HEK293 (cell line): Measurements from ENCODE around the gene PRR11.

ENCODE experiments used
- ATF2 ChIP-seq: fragments of 450-650 bp; formaldehyde crosslinking; IDR thresholded peaks from 2 replicates; pipeline ENCODE4 v1.5.1; 2016; ENCODE audit warnings: missing biosample characterization, missing genetic modification characterization, low read depth
- CTCF ChIP-seq: fragments of 450-650 bp; formaldehyde crosslinking; IDR thresholded peaks from 2 replicates; pipeline ENCODE4 v1.5.1; 2016; ENCODE audit warnings: missing biosample characterization, missing genetic modification characterization
- KLF16 ChIP-seq: fragments of 450-650 bp; formaldehyde crosslinking; IDR thresholded peaks from 2 replicates; pipeline ENCODE4 v1.5.1; 2017; ENCODE audit warnings: missing biosample characterization, missing genetic modification characterization
- PBX3 ChIP-seq: sonication (generic); formaldehyde crosslinking; IDR thresholded peaks from 2 replicates; pipeline ENCODE4 v1.8.1; 2022; ENCODE audit warnings: mild to moderate bottlenecking, moderate library complexity, missing genetic modification reagents
- REST ChIP-seq: fragments of 450-650 bp; formaldehyde crosslinking; IDR thresholded peaks from 2 replicates; pipeline ENCODE4 v1.5.1; 2016; ENCODE audit warnings: missing biosample characterization, missing genetic modification characterization
- SALL2 ChIP-seq: fragments of 450-650 bp; formaldehyde crosslinking; IDR thresholded peaks from 2 replicates; pipeline ENCODE4 v1.5.0; 2017; ENCODE audit warnings: missing biosample characterization, mild to moderate bottlenecking, missing genetic modification characterization, borderline replicate concordance
- SETDB1 ChIP-seq: IDR thresholded peaks from one replicate; pipeline ENCODE4 v1.6.1; 2017; ENCODE audit warnings: mild to moderate bottlenecking, low read length, moderate library complexity, mixed read lengths; ENCODE audit not compliant: insufficient read length
- SP3 ChIP-seq: fragments of 450-650 bp; formaldehyde crosslinking; IDR thresholded peaks from 2 replicates; pipeline ENCODE4 v1.5.1; 2016; ENCODE audit warnings: missing biosample characterization, missing genetic modification characterization
- TCF7L2 ChIP-seq: IDR thresholded peaks from 2 replicates; pipeline ENCODE4 v1.6.1; 2011; ENCODE audit warnings: low read depth, mild to moderate bottlenecking, inconsistent platforms, low read length, moderate library complexity, borderline replicate concordance
- ZNF140 ChIP-seq: fragments of 450-650 bp; formaldehyde crosslinking; IDR thresholded peaks from 2 replicates; pipeline ENCODE4 v1.5.1; 2016; ENCODE audit warnings: missing biosample characterization, missing genetic modification characterization
- ZNF274 ChIP-seq, 2 experiments: fragments of 200-500 bp in 1 of 2; fragments of 450-650 bp in 1 of 2; sonication (Bioruptor generic) in 1 of 2; formaldehyde crosslinking in 1 of 2; IDR thresholded peaks; 2 replicates each; pipeline versions ENCODE4 v1.5.1 to v1.6.1; 2014 to 2016; ENCODE audit warnings: borderline replicate concordance in 1 of 2, inconsistent platforms in 1 of 2, low read length in 1 of 2, missing biosample characterization in 1 of 2, missing genetic modification characterization in 1 of 2
- ZNF501 ChIP-seq: fragments of 450-650 bp; formaldehyde crosslinking; IDR thresholded peaks from 2 replicates; pipeline ENCODE4 v1.5.1; 2016; ENCODE audit warnings: missing biosample characterization, missing genetic modification characterization
- ZNF530 ChIP-seq: fragments of 450-650 bp; formaldehyde crosslinking; IDR thresholded peaks from 2 replicates; pipeline ENCODE4 v1.5.1; 2016; ENCODE audit warnings: low read depth, missing biosample characterization, missing genetic modification characterization
- ZNF785 ChIP-seq: fragments of 450-650 bp; formaldehyde crosslinking; IDR thresholded peaks from 2 replicates; pipeline ENCODE4 v1.5.1; 2016; ENCODE audit warnings: missing biosample characterization, missing genetic modification characterization

- TF ChIP-seq CTCF (tag by site-specific recombination) (no peak), SP3 (tag by site-specific recombination) (no peak), SETDB1 (no peak), KLF16 (no peak), ATF2 (no peak), REST (tag by site-specific recombination) (no peak), ZNF140 (tag by site-specific recombination) (no peak), PBX3 (CRISPR knock-in tag) (no peak), ZNF530 (tag by site-specific recombination) (no peak), ZNF785 (no peak), ZNF501 (no peak), SALL2 (tag by site-specific recombination) (no peak), TCF7L2 (no peak), ZNF274 (IDR thresholded peaks at IDR 0.05; ENCODE audit: low read length) (no peak), ZNF274 (tag by site-specific recombination; IDR thresholded peaks at IDR 0.05; ENCODE audit: borderline replicate concordance) (no peak)
Measured at GRCh38 chr17:59139939-59140338, 15.6 kb upstream of the PRR11 start.
